Hematopoietic multipotent progenitor cell treated with erythropoietin and hydrocortisone succinate and interleukin-3 and kit ligand, for 8 days (in vitro differentiated cells): ENCODE data around the gene AGFG2.

Experiments used
- DNase-seq: peaks from one replicate; pipeline ENCODE4 v3.0.0-alpha.2; 2015

The AGFG2 gene

GRCh38 chr7:100614308-100614861 lies 75.4 kb downstream of the AGFG2 start:
- DNase-seq: peak; percentile 18
